ENCODE measurements around the gene PCLAF.

DNA sequence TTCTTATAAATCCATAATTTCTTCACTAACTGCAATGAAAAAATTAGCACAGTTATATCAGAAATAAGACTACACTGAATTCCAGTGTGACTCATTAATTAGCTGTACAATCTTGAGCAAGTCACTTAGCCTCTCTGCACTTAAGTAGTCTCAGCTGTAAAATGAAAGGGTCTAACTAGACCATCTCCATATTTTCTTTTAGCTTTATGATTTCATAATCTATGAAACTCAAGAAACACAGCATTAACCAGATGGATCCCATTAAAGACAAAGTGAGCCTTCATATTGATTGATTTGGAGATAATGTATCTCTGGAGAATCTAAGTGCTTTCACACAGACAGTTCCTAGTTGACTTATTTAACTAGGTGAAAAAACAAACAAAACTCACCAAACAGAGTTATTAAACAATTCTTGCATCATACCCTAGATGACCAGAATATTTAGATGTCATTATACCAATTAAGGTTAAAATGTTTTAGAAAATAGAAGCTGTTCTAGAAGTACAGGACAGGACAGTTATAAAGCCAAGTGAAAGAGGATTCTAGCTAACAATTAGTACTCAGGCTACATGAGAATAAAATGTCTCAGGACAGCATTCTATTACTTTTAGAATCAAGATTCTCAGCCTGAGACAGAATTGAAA lies 36.5 kb downstream of the PCLAF start:
- TF ChIP-seq ZNF274 (IDR thresholded peaks at IDR 0.05; ENCODE audit: low read depth, low read length) (no peak), SUZ12 (IDR thresholded peaks at IDR 0.05; ENCODE audit: extremely low read depth, insufficient read depth, insufficient read length) (no peak)

Measured in NT2/D1 (cell line).